Measurements from ENCODE around the gene HENMT1. TPM values are rescaled to one million over a fixed set of nuclear protein-coding genes. Genes with fewer than 3 reads are reported as not detected.

HENMT1 gene
- total RNA-seq, 1 donor = 4.1 TPM

DNA sequence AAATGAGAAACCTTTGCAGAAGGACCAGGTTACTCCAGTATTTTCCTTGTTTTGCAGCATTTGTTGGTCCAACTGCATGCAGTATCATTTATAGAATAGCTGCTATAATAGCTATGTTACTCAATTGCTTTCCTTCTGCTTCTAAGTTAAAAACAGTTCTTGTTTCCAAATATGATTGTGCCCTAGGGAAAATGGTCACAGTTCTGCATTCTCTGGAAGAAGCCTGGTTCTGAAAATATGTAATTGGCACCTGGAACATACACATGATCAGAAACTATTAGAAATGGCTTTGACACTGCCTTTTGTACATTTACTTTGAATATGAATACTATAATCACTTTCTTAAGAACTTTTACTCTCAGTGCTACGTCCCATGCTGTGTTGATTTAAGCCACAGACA, 33.6 kb downstream of the HENMT1 start:
- DNase-seq (ENCODE audit: low read depth) = peak; percentile 4

DNA sequence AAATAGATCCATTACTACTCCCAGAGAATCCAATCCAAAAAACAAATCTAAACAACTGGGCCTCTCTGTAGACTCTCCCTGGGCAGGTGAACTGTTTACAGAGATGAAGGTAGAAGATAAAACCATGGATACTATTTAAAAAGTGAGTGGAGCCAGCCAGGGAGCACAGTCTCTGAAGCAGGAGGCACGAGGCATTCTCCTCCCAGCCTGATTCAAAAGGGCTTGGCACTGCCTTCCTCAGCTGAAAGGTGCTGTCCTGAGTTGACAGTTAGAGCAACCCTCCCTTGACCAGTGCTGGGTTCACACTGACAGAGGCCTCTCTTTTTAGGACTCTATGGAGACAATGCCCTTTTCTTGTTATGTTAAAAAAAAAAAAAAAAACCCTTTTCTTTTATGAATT, 36.8 kb downstream of the HENMT1 start:
- no peak overlapping the region for H3K4me3 ChIP-seq (ENCODE audit: low read depth, low read length)
- no peak for DNase-seq (ENCODE audit: low read depth)
- TF ChIP-seq, protein P1, sequence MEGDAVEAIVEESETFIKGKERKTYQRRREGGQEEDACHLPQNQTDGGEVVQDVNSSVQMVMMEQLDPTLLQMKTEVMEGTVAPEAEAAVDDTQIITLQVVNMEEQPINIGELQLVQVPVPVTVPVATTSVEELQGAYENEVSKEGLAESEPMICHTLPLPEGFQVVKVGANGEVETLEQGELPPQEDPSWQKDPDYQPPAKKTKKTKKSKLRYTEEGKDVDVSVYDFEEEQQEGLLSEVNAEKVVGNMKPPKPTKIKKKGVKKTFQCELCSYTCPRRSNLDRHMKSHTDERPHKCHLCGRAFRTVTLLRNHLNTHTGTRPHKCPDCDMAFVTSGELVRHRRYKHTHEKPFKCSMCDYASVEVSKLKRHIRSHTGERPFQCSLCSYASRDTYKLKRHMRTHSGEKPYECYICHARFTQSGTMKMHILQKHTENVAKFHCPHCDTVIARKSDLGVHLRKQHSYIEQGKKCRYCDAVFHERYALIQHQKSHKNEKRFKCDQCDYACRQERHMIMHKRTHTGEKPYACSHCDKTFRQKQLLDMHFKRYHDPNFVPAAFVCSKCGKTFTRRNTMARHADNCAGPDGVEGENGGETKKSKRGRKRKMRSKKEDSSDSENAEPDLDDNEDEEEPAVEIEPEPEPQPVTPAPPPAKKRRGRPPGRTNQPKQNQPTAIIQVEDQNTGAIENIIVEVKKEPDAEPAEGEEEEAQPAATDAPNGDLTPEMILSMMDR (IDR thresholded peaks at IDR 0.05; ENCODE audit: insufficient read depth, low read length) = no peak

More for the DNA sequence above, 33.6 kb downstream of the HENMT1 start:
- H3K4me3 ChIP-seq (ENCODE audit: low read depth, low read length) = no peak overlapping the region
- TF ChIP-seq, protein P1 (IDR thresholded peaks at IDR 0.05; ENCODE audit: insufficient read depth, low read length) = no peak

DNA sequence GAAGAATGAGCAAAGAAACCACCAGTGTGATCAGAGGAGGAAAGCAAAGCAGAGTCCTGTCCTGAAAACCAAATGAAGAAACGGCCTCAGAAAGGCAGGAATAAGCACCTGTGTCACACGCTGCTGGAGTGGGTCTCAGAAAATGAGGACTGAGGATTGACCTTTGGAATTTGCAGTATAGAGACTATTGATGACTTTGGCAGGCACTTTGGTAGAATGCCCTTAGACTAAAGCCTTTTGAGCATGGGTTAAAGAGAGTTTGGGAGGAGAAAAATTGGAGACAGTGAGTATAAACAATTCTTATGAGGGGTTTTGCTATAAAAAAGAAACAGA, 43.2 kb downstream of the HENMT1 start:
- no peak for DNase-seq (ENCODE audit: low read depth)
- TF ChIP-seq, protein P1 (IDR thresholded peaks at IDR 0.05; ENCODE audit: insufficient read depth, low read length) = no peak
- H3K4me3 ChIP-seq (ENCODE audit: low read depth, low read length) = no peak overlapping the region

DNA sequence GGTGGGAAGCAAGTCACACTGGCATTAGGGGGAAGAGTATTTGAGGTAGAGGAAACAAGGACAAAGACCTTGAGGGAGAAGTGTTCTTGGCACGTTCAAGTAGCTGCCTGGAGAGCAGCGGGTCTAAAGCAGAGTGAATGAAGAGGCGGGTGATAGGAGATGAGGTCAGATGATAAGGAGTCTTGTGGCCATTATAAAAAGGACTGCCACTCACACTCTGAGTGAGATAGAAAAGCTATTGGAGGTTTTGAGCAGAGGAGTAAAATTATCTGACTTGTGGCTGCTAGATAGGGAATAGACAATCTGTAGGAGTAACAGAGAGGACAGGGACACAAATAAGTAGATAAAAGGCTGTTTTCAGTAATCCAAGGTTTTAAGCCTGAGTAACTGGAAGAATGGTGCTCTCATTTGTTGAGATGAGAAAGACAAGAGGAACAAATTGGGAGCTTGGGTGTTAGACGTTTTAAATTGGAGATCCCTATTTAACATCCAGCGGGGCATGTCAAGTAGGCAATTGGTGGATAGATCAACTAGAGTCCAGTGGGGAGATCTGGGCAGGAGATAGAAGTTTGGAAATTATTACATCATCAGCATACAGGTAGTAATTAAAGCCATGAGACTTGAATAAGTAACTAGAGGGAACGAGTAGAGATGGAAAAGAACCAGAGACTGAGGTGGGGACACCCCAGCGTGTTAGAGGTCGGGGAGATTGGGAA, 43.7 kb downstream of the HENMT1 start:
- H3K4me3 ChIP-seq (ENCODE audit: low read depth, low read length) = no peak overlapping the region
- TF ChIP-seq, protein P1 (IDR thresholded peaks at IDR 0.05; ENCODE audit: insufficient read depth, low read length) = no peak
- DNase-seq (ENCODE audit: low read depth) = no peak

DNA sequence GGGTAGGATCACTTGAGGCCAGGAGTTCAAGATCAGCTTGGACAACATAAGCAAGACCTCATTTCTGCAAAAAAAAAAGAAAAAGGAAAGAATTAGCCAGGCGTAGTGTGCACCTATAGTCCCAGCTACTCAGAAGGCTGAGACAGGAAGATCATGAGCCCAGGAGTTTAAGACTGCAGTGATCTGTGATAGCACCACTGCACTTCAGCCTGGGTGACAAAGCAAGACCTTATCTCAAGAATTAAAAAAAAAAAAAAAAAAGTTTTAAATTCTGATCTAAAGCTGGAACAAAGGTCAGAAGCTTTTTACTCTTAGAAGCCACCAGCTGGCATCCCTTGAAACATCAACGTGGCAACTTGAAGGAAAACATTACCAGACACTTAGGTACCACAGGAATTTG, 45.3 kb downstream of the HENMT1 start:
- H3K4me3 ChIP-seq (ENCODE audit: low read depth, low read length) = no peak overlapping the region
- TF ChIP-seq, protein P1 (IDR thresholded peaks at IDR 0.05; ENCODE audit: insufficient read depth, low read length) = no peak
- DNase-seq (ENCODE audit: low read depth) = no peak

DNA sequence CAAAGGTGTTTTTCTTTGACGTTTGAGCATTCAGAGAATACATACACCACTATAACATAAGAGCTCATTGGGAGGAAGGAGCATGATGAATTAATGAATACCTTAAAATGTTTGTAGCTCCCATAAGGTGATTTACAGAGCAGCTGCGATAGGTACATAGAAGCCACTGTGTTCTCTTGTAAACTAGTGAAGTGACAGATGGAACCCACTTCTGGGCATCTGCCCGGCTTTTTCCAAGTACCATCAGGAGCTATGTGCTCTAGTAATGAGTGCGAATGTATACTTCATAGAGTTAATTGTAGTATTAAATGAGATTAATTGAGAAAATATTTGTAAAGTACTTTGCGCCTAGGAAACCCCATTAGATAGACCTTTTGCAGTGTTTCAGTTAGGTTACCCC, 48.4 kb downstream of the HENMT1 start:
- TF ChIP-seq, protein P1 (IDR thresholded peaks at IDR 0.05; ENCODE audit: insufficient read depth, low read length) = no peak
- no peak for DNase-seq (ENCODE audit: low read depth)
- no peak overlapping the region for H3K4me3 ChIP-seq (ENCODE audit: low read depth, low read length)

DNA sequence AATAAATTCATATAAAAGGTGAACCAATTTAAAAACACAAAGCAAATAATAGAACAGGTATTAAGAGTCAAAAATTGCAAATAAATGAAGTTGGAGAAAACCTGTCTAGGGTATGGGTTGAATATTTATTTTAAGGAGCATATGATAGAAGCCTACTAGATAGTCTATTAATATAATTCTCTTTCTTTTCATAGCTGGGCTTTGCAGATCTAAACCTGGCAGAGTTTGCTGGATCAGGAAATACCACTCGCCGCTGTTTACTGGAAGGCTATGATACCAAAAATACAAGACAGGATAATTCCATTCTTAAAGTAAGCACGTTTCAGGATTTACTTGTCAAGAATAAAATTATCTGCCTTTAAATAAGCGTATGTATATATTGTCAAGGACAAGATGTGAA, 48.9 kb downstream of the HENMT1 start:
- no peak overlapping the region for H3K4me3 ChIP-seq (ENCODE audit: low read depth, low read length)
- no peak for DNase-seq (ENCODE audit: low read depth)
- TF ChIP-seq, protein P1 (IDR thresholded peaks at IDR 0.05; ENCODE audit: insufficient read depth, low read length) = no peak

All from fibroblast of the aortic adventitia (primary cell).